Measurements from ENCODE around the gene RHBDL3. TPM values are rescaled to one million over a fixed set of nuclear protein-coding genes. Genes with fewer than 3 reads are reported as not detected.

The RHBDL3 gene
- polyA plus RNA-seq, 1 experiment, result 0.06 TPM

GRCh38 chr17:32370426-32370825 is 104.8 kb downstream of the RHBDL3 start:
- DNase-seq (ENCODE audit: low read depth, low spot score), result no peak
- H3K9me3 ChIP-seq (ENCODE audit: control insufficient read depth, insufficient read depth, low read length), result no peaks in the 10 kb centered on the region
- no peaks in the 10 kb centered on the region for H3K27me3 ChIP-seq (ENCODE audit: control insufficient read depth, insufficient read depth, low read length)
- no peak overlapping the region for H3K27ac ChIP-seq (ENCODE audit: low read depth, low read length)
- TF ChIP-seq CTCF (IDR thresholded peaks at IDR 0.05; ENCODE audit: low read depth, low read length), result no peak
- H3K4me3 ChIP-seq (ENCODE audit: low read depth, low read length), result no peak overlapping the region
- ChIA-PET CTCF (interaction anchor here (0.9 to 2.4 kb wide), 3 partner anchors 8 to 118 kb away, joined by 3 to 7 read pairs (median 3); no protein-coding TSS in a partner anchor), POLR2A (no interaction called here)

Small RNA genes lying within 50 kb of the gene (small RNA-seq; reads per million reads assigned to genes)
- gene UBL5P2 (ENCODE audit: insufficient read length, low read depth), result not detected

Other genes with a start within 250 kb of the RHBDL3 start
- 44.4 and 59.0 TPM in 2 replicates for gene RHOT1, start 123.3 kb upstream of the RHBDL3 start, polyA plus RNA-seq (2011; rRNA removed)
- gene C17orf75, start 76.3 kb downstream of the RHBDL3 start, polyA plus RNA-seq (2011; rRNA removed), result 16.6 and 19.1 TPM in 2 replicates
- gene ZNF207, start 84.3 kb downstream of the RHBDL3 start, polyA plus RNA-seq (2011; rRNA removed), result 219 and 239 TPM in 2 replicates
- 85.0 and 99.0 TPM in 2 replicates for gene PSMD11, start 178.7 kb downstream of the RHBDL3 start, polyA plus RNA-seq (2011; rRNA removed)
- gene CDK5R1, start 221.2 kb downstream of the RHBDL3 start, polyA plus RNA-seq (2011; rRNA removed), result 0.22 and 0.32 TPM in 2 replicates